GM21529 (cell line): Measurements from ENCODE around the gene ACAD11.
"Not testable (repeated sequence)": the region's sequence is repeated elsewhere in the genome, so short reads cannot be mapped to it uniquely, and the experiment has no call there.

Experiments used
- ATAC-seq: cut with Tn5 transposase; IDR thresholded peaks from one replicate; pipeline ENCODE4 v1.9.1; 2021; ENCODE audit not compliant: unreplicated experiment

ACAD11 gene

DNA sequence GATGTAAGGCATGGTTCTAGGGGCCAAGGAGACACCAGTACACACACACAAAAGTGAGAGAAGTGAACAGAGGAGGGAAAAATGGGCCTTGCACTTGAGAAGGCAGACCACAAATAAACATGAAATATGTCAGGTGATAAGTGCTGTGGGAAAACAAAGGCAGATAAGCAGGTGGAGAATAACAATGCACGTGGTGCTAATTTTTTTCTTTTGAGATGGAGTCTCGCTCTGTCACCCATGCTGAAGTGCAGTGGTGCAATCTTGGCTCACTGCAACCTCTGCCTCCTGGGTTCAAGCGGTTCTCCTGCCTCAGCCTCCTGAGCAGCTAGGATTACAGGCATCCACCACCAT, 103.6 kb downstream of the ACAD11 start:
- not testable (repeated sequence) for ATAC-seq

DNA sequence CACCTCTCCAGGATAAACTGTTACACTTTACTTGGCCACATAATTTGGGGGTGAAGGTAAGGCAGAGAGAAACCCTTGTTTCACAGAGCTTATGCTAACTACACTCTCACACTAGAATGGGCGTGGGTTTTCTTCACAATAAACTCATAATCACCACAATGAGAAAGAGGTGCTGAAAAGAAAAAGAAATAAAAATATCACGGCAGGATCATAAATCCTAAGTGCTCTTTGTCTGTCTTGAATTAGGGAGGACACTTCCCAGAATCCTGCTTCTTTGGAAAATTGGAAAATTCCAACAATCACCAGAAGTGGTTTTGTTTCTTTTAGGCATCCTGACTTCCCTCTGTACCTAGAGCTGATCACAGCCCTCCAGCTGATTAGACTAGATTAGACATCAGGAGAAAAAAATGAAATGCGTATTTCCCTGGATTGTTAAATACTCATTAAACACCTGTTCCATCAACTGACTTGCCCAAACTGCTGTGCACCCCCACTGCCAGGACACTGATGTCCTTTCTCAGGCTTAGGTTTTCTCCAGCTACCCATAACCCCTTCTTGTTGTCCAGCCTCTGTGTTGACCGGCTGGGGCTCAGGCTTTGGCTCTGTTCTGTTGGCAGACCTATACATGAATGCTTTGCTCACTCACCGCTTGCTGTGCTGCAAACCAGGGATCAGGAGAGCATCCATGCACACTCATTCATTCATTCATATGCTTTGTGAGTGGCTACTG, 104.1 kb downstream of the ACAD11 start:
- no peak for ATAC-seq

DNA sequence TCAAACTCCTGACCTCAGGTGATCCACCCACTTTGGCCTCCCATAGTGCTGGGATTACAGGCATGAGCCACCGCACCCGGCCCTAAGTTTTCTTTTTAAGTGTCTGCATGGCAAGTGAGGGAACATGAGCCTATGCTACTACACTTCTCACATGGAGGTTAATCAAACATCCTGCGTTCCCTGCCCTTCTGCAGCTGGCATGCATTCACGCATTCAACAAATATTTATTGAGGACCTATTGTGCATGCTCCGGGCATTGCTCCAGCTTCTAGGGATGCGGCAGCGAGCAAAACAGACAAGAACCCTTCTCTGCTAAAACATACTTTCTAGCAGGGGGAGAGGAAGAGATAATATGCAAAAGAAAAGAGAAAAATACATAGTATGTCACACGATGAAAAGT, 105.2 kb downstream of the ACAD11 start:
- no peak for ATAC-seq

DNA sequence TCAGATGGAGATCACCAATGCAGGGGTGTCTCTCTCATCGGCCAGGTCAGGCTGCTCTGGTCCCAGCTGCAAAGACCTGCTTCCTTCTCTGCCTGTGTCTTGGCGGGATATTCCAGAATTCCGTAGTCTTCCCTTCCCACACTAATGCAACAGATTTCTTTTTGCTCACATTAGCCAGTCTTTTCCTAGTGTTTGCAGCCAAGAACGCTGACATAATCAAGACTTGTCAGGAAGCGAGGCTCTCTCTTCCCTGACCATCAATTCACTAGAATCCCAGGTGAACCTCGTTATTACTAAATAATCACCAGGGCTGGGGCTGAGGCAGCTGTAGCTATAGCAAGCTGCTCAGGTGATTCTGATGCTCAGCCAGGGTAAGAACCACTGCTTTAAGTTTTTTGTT, 105.8 kb downstream of the ACAD11 start:
- no peak for ATAC-seq

DNA sequence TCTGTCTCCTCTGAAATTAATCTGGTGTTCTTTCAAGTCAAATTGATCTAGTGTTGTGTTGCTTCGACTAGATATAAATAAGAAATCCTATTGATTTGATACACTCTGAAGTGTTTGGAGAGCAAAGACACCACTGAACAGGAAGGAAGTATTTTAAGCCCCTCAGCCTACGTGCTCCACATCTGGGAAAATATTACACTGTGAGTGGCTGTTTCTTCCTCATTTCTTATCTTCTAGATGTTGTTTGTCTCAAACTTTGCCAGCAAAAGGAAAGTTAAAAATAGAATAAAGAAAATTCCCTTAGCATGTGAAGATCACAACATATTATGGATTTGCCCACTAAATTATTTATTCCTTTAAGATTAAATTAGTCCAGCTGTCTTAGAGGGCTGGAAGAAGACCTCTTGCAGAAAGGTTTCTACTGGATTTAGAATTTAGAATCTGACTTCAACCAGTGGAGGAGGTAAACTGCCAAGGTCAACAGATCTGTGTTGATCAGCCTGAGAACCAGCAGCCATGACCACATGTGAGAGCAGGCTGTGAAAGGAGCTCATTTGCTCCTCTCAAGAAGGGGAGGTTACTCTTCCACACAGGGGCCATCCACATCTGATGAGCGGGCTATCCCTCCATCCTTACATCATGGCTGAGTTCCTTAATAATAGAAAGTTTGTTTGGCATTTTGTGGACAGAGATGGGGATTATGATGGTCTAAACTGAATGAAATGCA, 108.9 kb downstream of the ACAD11 start:
- no peak for ATAC-seq

DNA sequence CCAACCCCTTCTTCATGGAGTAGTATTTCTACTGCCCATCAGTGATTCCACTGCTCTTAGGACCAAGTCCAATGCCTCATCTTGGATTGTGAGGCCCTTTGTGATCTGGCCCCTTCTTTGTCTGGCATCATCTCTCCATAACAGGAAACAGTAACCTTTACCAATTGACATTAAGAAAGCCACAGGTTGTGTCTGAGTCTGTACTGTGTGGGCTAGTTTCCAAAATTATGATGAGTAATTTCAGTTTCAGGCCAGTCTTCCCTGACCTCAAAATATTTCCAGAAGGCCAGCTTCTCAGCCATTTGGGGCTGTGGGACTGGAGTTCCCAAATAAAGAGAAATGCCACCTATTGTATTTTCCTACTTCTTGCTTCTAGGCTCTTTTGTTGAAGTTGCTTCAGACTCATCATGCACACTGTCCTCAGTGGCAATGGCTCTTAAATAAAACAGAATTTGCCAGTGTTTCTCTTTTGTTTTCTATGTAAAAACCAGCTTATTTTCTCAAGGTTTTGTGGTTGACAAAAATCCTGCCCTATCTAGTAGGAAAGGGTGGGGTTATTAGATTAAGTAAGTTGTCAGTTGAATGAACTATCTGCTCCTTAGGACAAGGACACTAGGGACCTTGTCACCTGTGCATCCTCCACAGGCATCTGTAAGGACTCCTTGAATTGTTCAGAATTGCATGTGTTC, 109.6 kb downstream of the ACAD11 start:
- peak; percentile 88 for ATAC-seq

DNA sequence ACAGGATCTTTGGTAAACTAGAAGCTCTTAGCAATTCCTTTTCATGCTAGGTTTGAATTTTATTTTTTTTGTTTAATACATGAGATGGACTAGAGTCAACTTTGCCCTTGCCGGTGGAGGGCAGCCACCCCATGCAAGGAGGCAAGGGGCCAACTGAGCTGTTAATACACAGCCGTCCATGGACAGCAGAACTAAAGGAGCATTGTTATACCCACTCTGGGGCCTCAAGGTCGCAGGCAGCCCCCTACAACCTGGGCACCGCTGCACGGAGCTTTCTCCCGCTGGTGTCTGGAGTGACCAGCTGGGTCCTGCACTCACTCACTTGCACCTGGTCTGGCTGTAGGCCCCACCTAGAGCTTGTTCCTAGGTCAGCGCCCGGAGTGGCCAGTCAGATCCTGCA, 110.4 kb downstream of the ACAD11 start:
- ATAC-seq = no peak

DNA sequence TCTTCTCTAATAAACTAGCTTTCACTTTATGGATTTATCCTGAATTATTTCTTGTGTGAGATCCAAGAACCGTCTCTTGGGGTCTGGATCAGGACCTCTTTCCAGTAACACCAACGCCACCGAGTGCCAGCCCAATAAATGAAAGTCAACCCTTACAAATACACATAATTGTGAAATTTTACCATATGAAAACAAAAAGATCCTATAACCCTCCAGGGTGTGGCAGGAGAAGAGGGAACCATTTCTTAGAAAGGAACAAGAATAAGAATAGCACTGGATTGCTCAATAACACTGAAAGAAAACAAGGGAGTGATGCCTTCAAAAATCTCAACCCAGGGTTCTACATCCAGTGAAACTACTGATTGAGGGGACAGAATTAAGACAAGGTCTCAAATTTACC, 114.1 kb downstream of the ACAD11 start:
- no peak for ATAC-seq

DNA sequence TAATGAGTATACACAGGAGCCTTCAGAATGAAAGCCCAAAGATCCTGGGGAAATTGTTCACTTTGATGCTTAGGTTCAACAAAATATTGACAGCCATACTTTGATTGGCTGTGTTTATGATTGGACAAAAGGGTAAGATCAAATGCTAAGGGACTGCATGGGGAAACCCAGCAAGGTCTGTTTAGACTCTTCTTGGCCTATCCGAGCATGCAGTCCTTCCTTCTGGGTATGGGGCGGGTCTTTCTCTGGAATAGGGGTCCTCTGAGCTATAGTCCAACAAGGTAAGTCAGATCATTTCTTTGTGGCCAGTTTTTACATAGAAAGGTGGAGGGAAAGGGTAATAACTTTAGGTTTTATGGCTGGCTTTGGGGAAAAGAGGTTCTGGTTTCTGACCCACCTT, 115.5 kb downstream of the ACAD11 start:
- ATAC-seq = no peak

DNA sequence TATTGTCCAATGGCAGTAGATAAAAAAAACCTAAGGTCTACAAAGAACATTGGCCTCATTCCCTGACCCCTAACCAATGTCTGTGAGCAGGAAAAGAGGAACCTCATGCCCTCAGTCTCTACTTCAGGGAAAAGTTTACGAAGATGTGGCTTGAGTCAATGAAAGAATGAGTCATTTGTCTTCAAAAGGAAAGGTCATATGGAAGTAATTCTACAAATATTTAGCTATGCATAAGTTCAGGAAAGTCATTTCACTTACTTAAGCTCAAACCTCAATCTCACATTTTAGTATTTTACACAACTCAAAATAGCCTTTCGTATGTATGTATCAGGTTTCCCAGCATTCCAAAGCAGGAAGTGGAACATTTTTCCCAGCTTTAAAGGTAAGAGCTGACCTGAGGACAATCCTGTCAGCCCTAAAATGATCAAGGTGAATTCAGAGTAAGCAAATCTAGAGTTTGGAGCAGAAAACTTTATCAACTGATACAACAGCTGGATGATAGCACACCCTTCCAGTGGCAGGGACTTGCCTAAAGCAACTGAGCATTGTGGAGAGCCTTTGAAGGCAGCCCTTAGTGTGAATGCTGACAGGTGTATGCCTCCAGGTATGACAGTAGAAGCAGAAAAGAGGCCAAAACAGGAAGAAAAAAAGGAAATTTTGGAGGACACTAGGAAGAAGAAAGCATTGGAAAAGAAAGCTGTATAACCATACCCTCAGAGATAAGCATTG, 116.4 kb downstream of the ACAD11 start:
- ATAC-seq = peak; percentile 51

DNA sequence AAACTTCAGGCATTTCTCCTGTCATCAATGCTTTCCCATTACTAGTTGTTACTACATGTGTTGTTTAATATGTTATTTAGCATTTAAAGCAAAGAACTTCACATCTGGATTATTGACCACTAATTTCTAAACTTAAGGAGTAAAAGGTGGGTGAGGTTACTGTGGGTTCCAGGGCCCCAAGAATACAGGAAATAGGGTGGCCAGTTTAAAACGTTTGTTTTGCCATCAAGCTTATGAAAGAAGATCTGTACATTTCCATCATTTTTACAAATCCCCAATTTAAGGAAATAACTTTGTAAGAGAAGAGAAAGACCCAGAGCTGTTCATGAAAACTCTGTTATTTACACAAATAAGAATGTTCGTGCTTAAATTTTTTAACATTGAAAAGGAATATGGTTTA, 117.0 kb downstream of the ACAD11 start:
- no peak for ATAC-seq

DNA sequence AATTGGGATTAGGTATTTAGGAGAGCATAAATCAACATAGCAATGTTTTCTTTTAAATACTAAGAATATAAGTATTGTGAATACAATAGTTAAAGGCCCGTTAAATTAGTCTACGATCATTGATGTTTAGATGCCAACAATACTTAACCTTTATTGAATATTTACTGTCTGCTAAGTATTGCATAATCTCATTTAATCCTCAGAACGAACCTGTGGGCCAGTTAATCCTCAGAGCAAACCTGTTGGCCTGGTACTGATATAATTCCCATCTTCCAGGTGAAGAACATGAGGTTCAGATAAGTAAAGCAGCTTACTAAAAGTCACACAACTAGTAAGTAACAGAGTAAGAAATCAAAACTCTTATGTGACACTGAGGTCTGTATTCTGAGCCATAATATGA, 119.9 kb downstream of the ACAD11 start:
- no peak for ATAC-seq

DNA sequence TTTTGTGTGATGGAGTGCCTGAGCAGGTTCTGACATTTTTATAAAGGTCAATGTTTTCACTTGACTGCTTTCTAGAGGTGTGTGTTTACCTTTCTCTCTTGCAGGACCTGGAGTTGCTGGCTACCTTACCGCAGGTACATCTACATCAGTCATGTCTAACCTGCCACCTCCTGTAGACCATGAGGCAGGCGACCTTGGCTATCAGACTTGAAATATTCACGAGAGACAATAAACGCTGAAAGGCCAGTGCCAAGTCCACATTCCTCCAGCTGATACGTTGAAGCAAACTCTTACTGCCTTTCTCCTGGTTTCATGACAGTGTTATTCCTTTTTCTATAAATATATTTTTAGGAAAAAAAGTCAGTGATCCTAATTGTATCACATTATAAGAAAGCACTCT, 121.5 kb downstream of the ACAD11 start:
- no peak for ATAC-seq

DNA sequence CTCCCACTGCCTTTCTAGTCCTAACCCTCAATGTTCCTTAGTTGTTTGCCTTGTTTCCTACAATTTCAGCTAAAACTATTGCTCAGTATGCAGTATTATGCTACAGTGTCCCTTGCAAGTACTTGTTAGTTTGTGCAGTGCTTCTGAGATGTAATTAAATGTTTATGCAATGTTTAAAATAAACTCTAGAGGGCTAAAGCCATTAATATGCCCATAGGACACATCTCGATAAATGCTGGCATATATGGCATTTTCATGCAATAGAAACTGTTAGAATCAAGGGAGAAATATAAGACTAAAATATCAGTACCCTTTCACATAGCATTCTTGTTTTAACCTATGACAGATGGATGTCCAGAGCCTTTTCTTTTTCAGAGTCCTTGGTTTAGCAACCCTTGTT, 122.3 kb downstream of the ACAD11 start:
- ATAC-seq = no peak

DNA sequence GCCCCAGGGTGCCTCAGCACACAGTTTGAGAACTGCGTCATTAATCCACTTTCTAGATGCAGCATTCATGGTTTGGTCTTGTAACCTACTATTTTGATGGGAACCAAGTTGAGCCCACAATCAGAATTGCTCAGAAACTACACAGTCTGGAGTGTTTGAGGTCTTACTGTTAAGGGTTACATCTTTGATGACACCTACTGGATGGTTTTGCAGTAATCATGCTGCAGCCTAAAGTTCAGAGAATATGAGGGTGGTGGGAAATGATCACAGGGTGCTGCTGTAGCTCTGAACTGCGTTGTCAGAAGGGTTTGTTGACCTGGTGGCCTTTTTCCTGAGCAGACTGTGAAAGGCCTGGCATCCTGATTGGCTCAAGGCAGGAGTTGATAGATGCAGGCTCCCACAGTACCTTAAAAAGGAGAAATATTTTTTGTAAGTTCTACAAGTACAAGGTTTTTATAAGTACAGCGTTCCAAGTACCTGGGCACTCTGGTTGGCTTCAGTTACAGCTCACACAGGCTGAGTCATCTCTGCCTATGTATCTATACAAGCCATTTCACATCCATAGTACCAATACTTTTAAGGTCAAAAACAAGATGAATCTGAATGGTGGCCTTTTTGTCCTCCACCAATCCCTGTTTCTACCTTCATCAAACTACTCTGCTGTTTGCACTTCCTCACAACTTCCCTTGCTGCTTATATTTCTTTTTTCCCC, 123.0 kb downstream of the ACAD11 start:
- no peak for ATAC-seq

DNA sequence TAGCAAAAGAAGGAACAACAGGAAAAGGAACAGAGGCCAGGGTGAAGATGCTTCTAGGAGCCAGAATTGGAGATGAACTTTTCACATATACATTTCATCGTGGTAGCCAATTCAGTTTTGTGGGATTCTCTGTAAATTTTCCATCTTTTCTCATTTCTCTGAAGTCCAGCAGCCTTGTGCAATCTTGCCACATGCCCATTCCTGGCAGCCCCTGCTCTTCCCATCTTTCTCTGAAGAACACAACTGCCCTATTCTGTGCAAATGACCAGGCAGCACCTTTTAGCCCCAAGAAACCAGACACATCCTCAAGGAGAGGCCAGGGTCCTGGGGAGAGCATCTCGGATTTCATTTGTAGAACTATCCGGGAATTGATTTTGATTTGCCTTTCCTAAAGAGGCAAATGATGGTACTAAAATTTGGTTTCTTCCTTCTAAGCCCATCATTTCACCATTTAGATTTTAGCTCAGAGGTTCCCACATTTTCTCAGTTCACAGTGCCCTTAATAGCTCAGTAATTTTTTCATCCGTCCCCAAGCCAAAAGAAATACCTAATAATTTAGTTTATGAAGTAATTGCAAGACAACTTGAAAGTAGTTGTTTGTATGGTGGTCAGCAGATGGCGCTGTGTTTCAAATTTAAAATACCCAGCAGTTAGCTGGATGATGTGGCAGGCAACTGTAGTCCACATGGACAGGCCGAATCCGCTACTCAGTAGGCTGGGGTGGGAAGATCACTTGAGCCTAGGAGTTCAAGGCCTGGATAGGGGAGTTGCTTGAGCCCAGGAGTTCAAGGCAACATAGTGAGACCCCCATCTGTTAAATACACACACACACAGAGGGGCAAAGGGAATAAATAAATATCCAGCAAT, 123.8 kb downstream of the ACAD11 start:
- ATAC-seq = peak; percentile 48

DNA sequence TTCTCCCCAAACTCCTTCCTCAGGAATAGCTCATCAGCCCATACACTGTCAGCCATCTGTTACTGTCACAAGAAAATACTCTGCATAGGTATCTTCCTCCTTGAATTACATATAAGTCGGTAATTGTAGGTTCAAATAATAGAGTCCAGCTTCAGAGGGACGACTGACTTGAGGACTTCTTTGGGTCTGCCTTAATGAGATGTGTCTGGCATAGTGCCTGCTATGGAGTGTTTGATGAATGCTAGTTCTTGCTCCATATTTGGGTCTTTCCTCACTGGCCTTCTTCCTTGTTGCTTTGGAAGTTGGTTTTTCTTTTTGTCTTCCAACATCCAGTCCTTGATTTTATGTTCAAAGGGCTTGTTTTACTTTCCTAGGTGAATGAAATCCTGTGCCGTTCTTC, 129.0 kb downstream of the ACAD11 start:
- no peak for ATAC-seq

DNA sequence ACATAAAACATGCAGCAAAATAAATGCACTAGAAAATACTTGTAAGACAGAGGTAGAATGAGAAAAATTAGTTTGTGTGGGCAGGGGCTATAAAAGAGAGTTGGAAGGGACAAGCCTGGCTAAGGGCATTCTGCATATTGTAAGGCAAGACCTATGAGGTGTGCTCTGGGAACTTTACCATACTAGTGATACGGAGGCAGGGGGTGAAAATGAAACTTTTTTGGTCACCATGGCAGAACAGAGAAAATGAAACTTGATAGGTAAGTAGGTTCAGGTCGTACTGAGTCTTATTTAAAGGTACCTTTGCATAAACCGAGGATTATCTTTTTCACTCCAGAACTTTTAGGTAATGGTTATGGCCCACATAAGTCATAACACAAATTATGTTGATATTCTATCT, 137.3 kb downstream of the ACAD11 start:
- ATAC-seq = peak; percentile 93

DNA sequence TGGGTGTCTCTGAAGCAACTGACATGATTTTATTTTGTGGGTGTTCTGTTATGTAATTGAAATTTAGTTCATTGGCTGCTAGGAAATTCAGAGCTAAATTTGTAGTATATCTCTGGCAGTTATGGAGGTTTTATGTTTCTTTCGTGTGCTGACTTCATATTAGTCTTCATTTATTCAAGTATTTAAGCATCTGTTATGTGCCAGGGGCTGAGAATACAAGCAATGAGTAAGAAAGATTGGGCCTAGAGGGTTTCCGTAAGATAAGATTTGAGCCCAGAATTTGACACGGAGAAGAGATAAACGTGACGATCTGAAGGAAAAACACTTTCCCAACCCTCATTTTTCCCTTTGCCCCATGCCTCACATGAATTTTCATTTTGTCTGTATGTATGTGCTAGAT, 137.7 kb downstream of the ACAD11 start:
- ATAC-seq = no peak

DNA sequence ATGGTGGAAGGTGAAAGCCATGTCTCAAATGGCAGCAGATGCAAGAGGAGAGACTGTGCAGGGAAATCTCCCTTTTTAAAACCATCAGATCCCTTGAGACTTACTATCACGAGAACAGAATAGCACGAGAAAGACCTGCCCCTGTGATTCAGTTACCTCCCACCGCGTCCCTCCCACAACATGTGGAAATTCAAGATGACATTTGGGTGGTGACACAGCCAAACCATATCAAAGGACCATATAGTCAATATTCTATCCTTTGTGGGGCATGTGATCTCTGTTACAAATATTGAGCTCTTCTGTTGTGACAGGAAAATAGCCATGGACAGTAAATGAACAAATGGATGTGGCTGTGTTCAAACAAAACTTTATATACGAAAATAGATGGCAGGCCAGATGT, 139.7 kb downstream of the ACAD11 start:
- ATAC-seq = no peak
